Testis (tissue), 2 donors: ENCODE results near the gene CNKSR1.
"Not testable (repeated sequence)": the region's sequence is repeated elsewhere in the genome, so short reads cannot be mapped to it uniquely, and the experiment has no call there.

Experiments used
- CTCF ChIP-seq, 3 experiments: fragments of 450-650 bp in 2 of 3; fragments of 200-600 bp in 1 of 3; sonication (generic) in 1 of 3; IDR thresholded peaks; one replicate each; pipeline ENCODE4 v1.5.1; 2016 to 2019; ENCODE audit warnings: antibody characterized with exemption in 3 of 3, mild to moderate bottlenecking in 2 of 3, moderate library complexity in 1 of 3
- POLR2A ChIP-seq: fragments of 450-650 bp; IDR thresholded peaks from one replicate; pipeline ENCODE4 v1.6.1; 2017; ENCODE audit warnings: antibody characterized with exemption, mild to moderate bottlenecking, moderate library complexity

- TF ChIP-seq CTCF (IDR thresholded peaks at IDR 0.05); POLR2A: not testable (repeated sequence)
Observed at GRCh38 chr1:26230682-26231081, 53.4 kb downstream of the CNKSR1 start.
